Dermis blood vessel endothelial cell (primary cell): Measurements from ENCODE around the gene IL12A. TPM values are rescaled to one million over a fixed set of nuclear protein-coding genes. Genes with fewer than 3 reads are reported as not detected.

Source experiments
- DNase-seq: peaks from one replicate; pipeline ENCODE4 v3.0.0; 2010
- total RNA-seq: library from RNA; depleted of rRNA; stranded (reverse); fragments of >200 nt; gene quantifications from 2 replicates; pipeline ENCODE4 v1.2.3, GENCODE V29; 2014

Gene IL12A
- total RNA-seq: 0.60 and 0.68 TPM in 2 replicates

- peak; percentile 86 for DNase-seq
These were observed at the start of gene IL12A for GRCh38 chr3:159988617-159989271. TSS of gene IL12A (plus strand) at chr3:159988835.

GRCh38 chr3:159941038-159942000 lies 47.3 kb upstream of the IL12A start:
- DNase-seq: no peak

DNA sequence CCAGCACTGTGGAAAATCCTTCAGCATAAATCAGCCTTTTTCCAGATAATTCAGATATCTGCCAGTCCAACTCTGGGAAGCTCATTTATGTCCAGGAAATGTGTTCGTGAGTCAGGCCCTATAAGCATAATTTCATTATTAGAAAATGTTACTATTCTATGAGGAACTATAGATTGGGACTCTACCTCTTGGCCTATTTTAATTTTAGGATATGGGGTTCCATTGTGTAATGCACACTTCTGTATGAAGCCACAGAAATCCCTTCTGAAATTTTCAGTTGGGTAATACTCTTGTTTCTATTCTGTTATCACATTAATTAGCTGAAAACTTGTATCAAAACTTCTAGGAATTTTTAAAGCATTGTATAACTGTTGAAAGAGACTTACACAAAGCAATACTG lies 43.9 kb upstream of the IL12A start:
- DNase-seq: no peak

DNA sequence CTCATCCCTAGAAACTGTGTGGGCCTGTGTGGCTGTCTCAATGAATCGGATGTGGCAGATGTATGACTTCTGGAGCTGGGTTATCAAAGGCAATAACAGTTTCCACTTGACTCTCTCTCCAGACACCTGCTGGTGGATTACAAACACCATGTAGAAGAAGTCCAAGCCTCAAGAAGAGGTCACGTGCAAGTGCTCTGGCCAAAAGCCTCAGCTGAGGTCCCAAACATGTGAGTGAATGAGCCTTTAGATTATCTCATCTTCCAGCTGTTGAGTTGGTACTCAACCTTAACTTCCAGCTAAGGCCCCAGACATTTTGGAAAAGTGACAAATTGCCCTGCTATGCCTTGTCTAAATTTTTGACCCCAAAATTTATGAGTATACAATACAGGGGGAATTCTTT lies 42.7 kb upstream of the IL12A start:
- DNase-seq: no peak

DNA sequence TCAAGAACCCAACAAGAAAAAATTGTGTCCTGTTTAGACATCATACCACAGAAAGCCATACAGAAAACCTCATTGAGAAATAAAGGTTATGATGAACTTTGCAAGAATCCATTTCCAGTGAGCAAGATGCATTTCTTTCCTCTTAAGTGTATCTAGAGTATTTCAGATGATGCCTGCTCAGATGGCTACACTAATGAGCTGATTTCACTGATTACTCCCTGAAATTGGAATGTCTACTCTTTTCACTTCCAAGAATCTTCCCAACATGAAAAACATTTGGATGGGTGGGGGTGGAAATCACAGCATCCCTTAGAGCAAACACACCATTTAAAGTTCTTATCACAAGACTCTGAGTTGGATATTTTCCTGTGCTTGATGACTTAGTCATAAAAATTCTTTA lies 41.4 kb upstream of the IL12A start:
- no peak for DNase-seq

GRCh38 chr3:159948429-159949144 lies 40.0 kb upstream of the IL12A start:
- DNase-seq: no peak

GRCh38 chr3:159950156-159950898 lies 38.3 kb upstream of the IL12A start:
- DNase-seq: no peak

GRCh38 chr3:159951540-159951939 lies 37.1 kb upstream of the IL12A start:
- DNase-seq: no peak

DNA sequence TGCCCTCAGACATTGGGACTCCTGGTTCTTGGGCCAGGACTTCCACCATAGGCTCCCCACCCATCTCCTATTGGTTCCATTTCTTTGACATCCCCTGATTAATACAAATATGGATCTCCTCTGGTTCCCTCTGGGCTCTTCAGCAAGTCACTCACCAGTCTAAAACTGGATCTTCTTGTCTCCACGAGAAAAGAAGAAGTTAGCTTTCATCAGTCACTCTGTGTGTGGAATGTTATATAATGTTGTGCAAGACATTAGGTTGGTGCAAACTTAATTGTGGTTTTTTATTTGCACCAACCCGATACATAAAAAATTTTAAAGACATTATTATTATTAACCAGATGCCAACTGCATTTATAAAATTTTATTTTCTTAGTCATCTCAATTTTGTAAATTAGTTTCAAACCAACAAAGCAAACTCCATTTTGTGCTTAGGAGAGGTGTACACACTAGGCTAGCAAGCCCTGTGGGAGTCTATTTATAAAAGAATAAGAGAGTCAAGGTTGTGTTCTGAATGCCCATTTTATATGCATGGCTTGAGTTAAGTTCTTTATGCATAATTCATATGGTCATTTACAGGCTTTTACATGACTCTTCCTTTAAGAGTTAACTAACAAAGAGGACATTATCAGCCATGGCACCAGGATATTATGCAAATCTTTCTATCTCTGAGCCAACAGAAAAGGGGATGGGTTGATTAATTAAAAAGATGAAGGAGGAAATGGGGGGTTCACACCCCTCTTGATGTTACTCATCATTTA lies 35.1 kb upstream of the IL12A start:
- DNase-seq: no peak

- no peak for DNase-seq
These were observed 28.2 kb upstream of the IL12A start for GRCh38 chr3:159960188-159961148.

- DNase-seq: peak; percentile 30
These were observed 24.3 kb upstream of the IL12A start for GRCh38 chr3:159964166-159964973.

GRCh38 chr3:159971311-159971710 lies 17.3 kb upstream of the IL12A start:
- DNase-seq: no peak

DNA sequence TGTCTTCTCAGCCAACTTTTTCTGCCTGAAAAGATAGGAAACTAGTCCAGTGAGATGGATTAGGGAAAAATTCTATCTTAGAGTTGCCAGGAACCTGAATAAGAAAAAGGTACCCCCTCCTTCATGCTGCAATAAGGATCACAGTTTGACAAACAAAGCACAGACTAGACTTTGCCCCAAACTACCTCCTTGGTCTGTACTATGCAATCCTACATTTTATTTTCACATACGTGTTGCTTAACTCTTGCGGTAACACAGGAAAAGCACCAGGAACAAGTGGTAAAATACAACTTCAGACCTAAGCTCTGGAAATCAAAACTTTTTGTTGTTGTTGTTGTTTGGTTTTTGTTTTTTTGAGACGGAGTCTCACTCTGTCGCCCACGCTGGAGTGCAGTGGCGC lies 11.3 kb upstream of the IL12A start:
- DNase-seq: no peak

GRCh38 chr3:159978353-159978752 lies 10.3 kb upstream of the IL12A start:
- DNase-seq: no peak

DNA sequence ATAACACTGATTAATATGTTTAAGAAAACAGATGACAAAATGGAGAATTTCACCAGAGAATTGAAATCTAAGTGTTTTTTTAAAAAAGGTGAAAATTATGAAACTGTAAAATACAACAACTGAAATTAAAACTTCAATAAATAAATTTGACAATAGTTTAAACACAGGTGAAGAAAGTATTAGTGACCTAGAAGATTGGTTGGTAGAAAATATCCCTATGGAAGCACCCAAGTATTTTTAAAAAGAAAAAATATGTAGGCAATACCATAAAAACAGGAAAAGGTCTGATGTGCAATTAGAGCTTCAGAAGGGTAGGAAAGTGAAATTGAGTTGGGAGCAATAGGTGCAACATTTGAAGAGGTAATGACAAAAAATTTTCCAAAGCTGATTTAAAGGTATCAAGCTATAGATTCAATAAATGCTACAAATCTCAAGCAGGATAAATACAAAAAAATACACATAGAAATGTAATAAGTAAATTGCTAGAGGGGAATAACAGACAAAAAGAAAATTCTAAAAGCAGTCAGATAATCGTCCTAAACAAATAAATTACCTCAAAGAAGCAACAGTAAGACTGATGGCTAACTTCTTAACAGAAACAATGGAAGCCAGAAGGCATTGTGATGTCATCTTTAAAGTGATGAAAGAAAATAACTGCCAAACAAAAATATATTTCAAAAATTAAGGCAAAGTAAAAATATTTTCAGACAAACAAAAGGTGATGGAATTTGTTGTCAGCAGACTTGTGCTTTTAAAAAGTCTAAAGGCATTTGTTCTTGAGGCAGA lies 9.5 kb upstream of the IL12A start:
- no peak for DNase-seq

GRCh38 chr3:159982442-159982974 lies 6.1 kb upstream of the IL12A start:
- DNase-seq: no peak

DNA sequence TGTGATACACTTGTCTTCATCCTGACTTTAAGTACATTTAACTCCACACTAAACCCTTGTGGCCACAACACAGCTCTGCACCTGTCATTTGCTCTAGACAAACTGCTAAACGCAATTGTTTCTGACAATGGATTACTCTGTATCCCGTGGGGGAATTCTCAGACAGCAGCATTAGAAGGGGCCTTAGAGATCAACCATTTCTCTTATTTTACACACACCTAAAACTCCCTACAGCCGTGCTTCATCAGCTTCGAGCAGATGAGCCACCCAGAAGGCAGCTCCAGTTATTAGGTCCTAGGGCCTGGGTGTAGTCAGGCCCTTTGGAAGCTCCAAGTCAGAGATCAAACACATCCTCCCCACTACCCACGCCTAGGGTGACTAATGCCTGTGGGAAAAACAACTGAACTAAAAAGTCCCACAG lies 1.3 kb upstream of the IL12A start:
- peak; percentile 43 for DNase-seq
